GM18505 (cell line): ENCODE measurements around the gene TRABD.
"Not testable (repeated sequence)": the region's sequence is repeated elsewhere in the genome, so short reads cannot be mapped to it uniquely, and the experiment has no call there.

Source experiments
- ATAC-seq: cut with Tn5 transposase; IDR thresholded peaks from one replicate; pipeline ENCODE4 v1.9.1; 2021; ENCODE audit not compliant: unreplicated experiment
- POLR2A ChIP-seq: IDR thresholded peaks from 4 replicates; pipeline ENCODE4 v1.6.1; 2011; ENCODE audit warnings: borderline replicate concordance; ENCODE audit not compliant: insufficient read depth, insufficient read length; ENCODE audit errors: extremely low read depth

Gene TRABD

DNA sequence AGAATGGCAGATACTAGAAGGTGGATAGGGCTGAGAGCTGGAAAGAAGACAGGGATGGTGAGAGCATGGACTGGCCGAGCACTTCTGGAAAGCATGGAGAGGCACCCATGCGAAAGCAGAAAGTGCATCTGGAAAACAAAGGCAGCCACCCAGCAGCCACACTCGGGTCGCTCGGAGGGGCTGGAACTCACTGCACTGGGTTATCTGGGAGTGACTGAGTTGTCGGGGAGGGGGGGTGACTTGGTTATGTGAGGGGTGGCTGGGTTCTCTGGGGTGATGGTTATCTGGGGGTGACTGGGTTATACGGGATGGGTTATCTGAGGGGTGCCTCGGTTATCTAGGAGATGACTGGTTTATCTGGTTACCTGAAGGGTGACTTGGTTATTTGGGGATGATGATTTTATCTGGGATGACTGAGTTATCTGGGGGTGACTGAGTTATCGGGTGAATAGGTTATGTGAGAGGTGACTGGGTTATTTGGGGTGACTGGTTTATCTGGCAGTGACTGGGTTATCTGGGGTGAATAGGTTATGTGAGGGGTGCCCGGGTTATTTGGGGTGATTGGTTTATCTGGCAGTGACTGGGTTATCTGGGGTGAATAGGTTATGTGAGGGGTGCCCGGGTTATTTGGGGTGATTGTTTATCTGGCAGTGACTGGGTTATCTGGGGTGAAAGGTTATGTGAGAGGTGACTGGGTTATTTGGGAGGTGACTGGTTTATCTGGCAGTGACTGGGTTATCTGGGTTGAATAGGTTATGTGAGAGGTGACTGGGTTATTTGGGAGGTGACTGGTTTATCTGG is 17.8 kb upstream of the TRABD start:
- no peak for TF ChIP-seq POLR2A
- no peak for ATAC-seq

GRCh38 chr22:50168490-50169180 is 17.1 kb upstream of the TRABD start:
- not testable (repeated sequence) for ATAC-seq

DNA sequence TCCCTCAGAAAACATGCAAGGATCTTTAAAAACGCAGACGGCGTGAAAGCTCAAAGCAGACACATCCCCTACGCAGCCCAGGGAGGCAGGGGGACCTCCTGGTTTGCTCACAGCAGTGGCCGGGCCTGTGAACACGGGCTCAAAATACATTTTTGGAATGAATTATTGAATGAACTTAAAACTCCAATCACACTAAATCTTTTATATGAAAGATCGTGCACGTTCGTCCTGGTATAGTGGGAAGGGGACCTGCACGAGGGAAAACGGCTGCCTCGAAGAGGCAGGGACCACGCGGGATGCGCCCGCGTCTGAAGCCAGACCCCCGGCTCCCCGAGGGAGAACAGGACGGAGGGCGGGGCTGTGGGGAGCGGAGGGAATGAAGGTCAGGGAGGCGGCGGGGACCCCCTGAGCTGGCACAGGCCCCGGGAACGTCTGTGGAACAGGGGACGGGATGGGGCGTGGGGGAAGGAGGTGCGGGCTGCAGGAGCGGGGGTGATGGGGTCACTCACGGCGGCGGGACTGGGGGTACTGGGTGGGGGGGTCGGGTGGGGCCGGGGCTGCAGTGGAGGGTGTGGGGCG is 16.4 kb upstream of the TRABD start:
- no peak for TF ChIP-seq POLR2A
- ATAC-seq = no peak

DNA sequence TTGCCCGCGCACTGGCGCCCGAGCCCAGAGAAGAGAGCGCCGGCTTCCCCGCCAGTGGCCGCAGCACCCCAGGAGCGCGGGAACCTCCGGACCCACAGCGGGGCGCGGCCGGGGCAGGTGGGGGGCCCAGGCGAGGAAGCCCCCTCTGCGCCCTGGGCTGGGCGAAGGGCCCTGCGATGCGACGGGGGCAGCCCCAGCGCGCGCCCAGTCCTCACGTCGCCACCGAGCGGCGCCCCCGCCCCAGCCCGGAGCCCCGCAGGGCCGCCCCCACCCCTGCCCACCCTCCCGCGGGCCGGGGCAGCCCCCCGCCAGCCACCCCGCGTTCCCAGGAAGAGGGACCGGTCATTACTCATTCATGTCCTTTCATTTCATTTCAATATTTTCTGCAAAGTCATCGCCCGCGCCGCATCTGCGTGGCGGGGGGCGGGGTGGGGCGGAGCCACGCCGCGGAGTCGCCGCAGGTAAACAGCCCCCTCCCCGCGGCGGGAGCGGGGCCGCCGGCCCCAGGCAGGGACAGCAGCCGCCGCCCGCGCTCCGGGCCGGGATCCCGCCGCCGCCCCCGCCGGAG is 15.9 kb upstream of the TRABD start:
- no peak for ATAC-seq
- no peak for TF ChIP-seq POLR2A

- TF ChIP-seq POLR2A = no peak
- ATAC-seq = no peak
Observed at GRCh38 chr22:50170453-50171318, 15.0 kb upstream of the TRABD start, which contains the start of gene PANX2. PANX2 (plus strand) TSS chr22:50170731; CDS start chr22:50170731, 0 bp downstream.

GRCh38 chr22:50171319-50171964 is 14.3 kb upstream of the TRABD start:
- no peak for ATAC-seq
- TF ChIP-seq POLR2A = no peak

- no peak for TF ChIP-seq POLR2A
- ATAC-seq = no peak
Observed at GRCh38 chr22:50171965-50172421, 13.7 kb upstream of the TRABD start.

- ATAC-seq = no peak
- no peak for TF ChIP-seq POLR2A
Observed at GRCh38 chr22:50173311-50173982, 12.3 kb upstream of the TRABD start.

DNA sequence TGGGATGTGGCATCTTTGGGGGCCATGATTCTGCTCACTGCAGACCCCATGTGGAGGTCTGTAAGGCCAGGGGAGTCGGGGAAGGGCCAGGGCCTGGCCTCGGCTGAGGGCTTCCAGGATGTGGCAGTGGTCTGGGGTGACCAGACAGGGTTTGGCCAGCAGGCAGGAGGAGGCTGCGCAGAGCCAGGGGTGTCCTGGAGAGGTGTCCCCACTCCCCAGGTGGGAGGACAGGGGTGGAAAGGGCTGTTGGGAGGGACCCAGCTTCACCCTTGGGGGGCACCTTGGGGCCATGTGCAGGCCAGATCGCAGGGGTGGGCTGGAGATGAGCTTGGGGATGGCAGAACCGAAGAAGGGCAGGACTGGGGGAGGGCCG is 11.7 kb upstream of the TRABD start:
- TF ChIP-seq POLR2A = no peak
- no peak for ATAC-seq

- ATAC-seq = no peak
- TF ChIP-seq POLR2A = no peak
Observed at GRCh38 chr22:50174382-50175190, 11.1 kb upstream of the TRABD start.

DNA sequence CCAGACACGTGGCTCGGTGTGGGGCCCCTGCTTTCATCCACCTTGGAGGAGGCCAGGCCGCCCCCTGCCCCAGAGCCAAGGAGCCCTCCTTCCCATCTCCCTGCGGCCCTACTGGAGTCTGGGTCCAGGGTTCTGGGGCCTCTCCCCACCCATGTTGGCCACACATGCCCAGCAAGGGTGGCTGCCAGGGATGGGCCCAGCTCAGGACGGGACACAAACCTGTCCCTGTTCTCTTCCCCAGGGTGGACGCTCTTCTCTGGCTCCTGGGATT is 10.6 kb upstream of the TRABD start:
- TF ChIP-seq POLR2A = no peak
- no peak for ATAC-seq
